Effector CD4-positive, alpha-beta T cell (primary cell): ENCODE measurements around the gene HEXIM1.

Experiments used
- DNase-seq: peaks from one replicate; pipeline ENCODE4 v3.0.0-alpha.2; 2020

Gene HEXIM1

GRCh38 chr17:45130681-45131615, 17.3 kb upstream of the HEXIM1 start:
- no peak for DNase-seq

DNA sequence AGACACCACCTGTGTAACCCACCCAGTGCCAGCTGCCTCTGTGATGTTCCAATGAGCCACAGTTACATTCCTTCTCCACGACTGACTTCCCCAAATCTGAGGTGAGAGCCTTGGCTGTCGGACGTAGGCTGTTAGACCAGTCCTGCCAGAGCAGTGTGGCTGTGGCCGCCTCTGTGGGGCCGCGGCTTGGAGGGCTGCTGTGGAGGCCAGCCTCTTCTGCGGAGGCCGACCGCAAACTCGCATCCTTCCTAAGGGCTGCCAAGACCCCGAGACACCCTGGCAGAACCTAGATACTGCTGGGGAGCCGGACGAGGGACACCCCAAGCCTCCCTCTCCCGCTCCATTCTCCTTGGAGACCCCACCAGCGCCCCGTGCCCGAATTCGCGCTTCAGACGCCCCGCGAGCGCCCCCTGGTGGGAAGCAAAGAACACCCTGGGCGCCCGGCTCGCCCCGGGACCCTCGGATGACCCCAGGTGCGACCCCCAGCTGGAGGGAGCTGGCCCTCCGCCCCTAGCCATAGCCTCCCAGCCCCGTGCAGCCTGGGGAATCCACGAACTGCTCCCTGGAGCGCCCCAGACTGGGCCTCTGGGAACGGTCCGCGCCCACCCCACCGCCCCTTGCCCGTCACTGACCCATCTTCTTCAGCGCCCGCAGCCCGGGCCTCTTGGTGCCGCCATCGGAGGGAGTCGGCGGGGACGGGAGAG, 16.5 kb upstream of the HEXIM1 start:
- DNase-seq, result peak; percentile 49

GRCh38 chr17:45132320-45132571, 16.0 kb upstream of the HEXIM1 start, which contains the start of gene PLCD3:
TSS of gene PLCD3 (minus strand) at chr17:45132515. CDS start at chr17:45132410, 105 bp downstream.
- no peak for DNase-seq

DNA sequence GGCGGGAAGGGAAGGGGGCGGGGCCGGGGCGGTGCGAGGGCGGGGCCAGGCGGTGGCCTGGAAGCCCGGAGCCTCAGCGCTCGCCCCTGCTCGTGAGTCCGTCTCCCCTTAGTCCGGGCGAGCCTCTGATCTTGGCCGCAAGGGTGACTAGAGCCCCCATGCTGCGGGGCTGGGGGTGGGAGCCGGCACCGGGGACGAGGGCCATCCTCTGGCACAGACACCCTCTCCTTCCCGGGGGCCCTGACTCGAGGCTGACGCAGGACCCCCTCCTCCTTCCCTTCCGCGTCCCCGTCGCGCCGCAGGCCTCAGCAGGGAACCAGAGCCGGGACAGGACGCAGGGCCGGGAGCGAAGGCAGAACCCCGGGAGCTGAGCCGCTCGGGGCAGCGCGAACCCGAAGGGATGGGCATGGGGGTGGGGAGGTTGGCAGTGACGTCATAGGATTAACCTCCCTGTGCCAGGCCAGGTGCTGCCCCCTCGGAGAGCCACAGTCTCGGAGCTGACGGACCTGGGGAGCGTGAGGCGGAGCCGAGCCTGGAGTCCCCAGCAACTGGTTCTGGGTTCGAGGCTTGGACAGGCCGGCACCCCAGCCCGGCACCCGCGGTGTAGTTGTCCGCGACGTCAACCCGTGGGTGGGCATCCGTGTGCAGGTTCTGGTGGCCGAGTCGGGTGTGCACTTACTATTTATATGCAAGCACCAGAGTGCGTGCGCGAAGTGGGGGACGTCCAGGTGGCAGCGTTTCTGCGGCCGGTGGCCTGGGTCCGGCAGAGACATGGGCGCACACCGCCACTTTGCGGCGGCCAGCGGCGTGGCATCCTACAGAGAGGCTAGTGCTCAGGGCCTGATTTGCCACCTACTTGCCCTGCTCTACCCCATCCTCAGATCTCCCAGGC, 15.5 kb upstream of the HEXIM1 start:
- DNase-seq, result peak; percentile 60

- peak; percentile 98 for DNase-seq
Measured at GRCh38 chr17:45135192-45135977, 12.9 kb upstream of the HEXIM1 start, which contains the start of gene ACBD4. TSS of gene ACBD4 (plus strand) at chr17:45135687. CDS start at chr17:45136145, 458 bp downstream.

GRCh38 chr17:45135978-45136791, 12.1 kb upstream of the HEXIM1 start:
- no peak for DNase-seq

DNA sequence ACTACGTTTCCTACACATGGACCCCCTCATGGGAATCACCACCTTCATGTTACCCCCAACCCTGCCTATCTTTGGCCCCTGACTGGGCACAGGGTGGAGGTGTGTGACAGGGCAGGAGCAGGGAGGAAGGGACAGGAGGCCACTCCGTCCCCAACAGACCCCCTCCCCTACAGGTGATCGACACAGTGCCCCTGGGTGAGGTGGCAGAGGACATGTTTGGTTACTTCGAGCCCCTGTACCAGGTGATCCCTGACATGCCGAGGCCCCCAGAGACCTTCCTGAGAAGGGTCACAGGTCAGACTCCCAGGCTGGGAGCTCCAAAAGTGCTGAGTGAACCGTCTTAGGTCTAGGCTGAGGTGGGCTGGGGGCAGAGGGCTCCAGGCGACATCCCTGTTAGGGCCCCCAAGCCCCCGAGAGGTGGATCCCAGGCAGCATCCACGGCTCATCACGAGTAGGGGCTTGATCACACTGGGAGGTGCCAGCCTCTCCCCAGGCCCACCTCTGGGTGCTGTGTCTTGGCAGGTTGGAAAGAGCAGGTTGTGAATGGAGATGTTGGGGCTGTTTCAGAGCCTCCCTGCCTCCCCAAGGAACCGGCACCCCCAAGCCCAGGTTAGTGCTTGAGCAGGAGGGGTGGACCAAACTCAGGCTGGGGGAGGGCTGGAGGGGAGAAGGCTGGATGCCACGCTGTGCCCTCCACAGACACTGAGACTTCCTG, 11.3 kb upstream of the HEXIM1 start:
- no peak for DNase-seq

GRCh38 chr17:45137561-45138305, 10.5 kb upstream of the HEXIM1 start:
- no peak for DNase-seq

- no peak for DNase-seq
Measured at GRCh38 chr17:45138911-45139532, 9.3 kb upstream of the HEXIM1 start.

DNA sequence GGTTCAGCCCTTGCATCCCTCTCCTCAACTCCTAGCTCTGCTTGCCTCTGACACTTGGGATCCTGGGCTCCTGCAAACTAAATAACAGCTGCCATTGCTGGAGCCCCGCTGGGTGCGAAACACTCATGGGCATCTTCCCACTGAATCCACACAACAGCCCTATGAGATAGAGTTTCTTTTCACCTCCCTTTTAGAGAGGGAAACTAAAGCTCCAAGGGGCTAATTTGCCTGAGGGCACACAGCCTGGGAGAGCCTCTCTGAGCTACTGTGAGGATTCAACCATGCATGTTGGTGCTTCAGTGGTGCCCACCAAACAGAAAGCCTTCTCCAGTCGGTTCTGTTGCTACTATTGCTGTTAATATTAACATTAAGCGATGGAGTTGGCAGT, 8.7 kb upstream of the HEXIM1 start:
- no peak for DNase-seq

GRCh38 chr17:45143094-45143670, 5.1 kb upstream of the HEXIM1 start:
- no peak for DNase-seq

DNA sequence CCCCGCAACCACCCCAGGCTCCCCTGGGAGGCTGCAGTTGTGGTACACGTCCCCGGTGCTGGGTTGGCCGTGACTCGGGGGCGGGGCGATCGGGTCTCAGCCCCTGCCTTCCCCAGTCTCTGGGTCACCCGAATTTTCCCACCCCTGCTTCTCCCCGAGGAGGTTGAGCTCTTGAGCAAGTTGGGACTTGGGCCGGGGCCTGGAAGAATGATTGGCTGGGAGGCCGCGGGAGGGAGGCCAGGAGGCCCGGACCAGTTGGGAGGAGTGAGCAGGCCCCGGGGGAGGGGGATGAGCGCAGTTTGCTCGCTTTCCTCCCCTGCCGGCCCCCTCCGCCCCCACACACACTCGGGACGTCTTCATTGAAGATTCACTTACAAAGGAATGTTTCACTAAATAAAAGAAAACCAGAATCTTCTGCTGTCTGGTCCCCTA, 4.5 kb upstream of the HEXIM1 start:
- no peak for DNase-seq

DNA sequence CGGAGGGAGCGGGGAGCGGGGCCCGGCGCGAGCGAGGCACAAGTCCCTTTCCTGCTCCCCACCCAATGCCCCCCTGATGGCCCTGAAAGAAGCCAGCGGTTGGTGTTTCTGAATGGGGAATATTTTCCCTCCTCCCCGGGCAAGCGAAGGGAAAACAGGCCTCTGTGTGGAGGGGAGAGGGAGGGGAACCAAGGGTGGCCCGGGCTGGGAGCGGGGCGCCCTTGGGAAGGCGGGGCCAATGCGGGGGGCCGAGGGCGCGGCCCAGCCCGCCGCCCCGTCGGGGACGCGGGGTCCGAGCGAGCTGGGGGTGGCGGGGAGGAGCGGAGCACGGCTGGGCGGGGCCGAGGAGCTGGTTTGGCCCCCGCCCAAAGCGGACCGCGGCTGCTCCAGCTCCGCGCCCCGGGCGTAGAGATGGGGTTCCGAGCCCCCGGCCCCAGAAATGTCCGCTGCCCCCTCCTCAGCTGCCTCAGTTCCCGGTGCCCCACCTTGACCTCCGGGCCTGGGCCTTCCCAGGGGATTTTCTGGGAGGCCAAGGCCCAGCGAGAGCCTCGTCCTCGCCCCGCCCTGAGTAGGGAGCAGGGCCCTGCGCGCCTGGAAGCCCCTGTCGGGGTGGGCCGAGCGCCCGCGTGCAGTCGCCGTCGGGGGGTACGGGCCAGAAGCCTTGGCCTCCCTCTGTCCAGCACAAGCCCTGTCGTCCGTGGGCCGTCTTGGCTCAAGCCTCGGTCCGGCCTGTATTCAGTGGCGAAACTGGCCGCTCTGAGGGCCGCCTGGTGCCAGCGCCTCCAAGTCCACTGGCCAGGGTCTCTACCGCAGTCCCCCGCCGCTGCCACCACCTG, 3.9 kb upstream of the HEXIM1 start:
- DNase-seq, result no peak

GRCh38 chr17:45145035-45145389, 3.3 kb upstream of the HEXIM1 start:
- no peak for DNase-seq

- DNase-seq, result no peak
Measured at GRCh38 chr17:45146166-45146565, 2.1 kb upstream of the HEXIM1 start.

DNA sequence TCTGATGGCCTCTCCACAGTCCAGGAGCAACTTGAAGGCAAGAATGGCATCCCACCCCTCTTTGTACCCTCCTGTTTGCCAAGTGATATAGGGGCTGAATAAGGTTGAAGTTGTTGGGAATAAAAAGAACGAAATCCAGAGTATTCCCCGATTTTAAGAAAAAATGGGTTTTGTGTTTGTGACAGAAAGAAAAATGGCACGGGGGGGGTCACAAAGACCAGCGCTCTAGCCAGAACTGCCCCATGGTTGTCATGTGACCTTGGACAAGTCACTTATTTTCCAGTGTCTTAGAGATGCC, 1.7 kb upstream of the HEXIM1 start:
- DNase-seq, result no peak

- DNase-seq, result no peak
Measured at GRCh38 chr17:45146890-45147580, 1.2 kb upstream of the HEXIM1 start.
